OCI-LY3 (cell line): Measurements from ENCODE around the gene PDGFC.

Source experiments
- H2AFZ ChIP-seq: fragments of 200-600, 300-600 bp; shearing (Covaris generic); 2 replicates; pipeline ENCODE4 v1.6.0; 2014; ENCODE audit warnings: antibody characterized with exemption, low read depth, low read length
- H3K27ac ChIP-seq: fragments of 200-600, 300-600 bp; sonication (generic); 2 replicates; pipeline ENCODE4 v1.5.1; 2014; ENCODE audit warnings: mild to moderate bottlenecking, low read length, moderate library complexity, mixed read lengths
- H3K27me3 ChIP-seq: fragments of 200-600, 300-600 bp; sonication (generic); 2 replicates; pipeline ENCODE4 v1.6.1; 2014; ENCODE audit warnings: low read depth, low read length, mixed read lengths
- H3K36me3 ChIP-seq: fragments of 200-600, 300-600 bp; sonication (generic); replicated peaks from 2 replicates; pipeline ENCODE3; 2014; ENCODE audit warnings: low read depth, low read length, mixed read lengths
- H3K4me1 ChIP-seq: fragments of 300-600, 200-600 bp; sonication (generic); 2 replicates; pipeline ENCODE4 v1.6.1; 2014; ENCODE audit warnings: low read length, mixed read lengths
- H3K4me2 ChIP-seq: fragments of 200-600, 300-600 bp; sonication (generic); 2 replicates; pipeline ENCODE4 v1.6.1; 2014; ENCODE audit warnings: low read length, mixed read lengths
- H3K4me3 ChIP-seq: fragments of 300-600, 200-600 bp; sonication (generic); 2 replicates; pipeline ENCODE4 v1.5.1; 2014; ENCODE audit warnings: antibody characterized with exemption, mild to moderate bottlenecking, low read length, moderate library complexity
- H3K79me2 ChIP-seq: fragments of 300-600, 200-600 bp; shearing (Covaris generic); 2 replicates; pipeline ENCODE4 v1.6.1; 2014; ENCODE audit warnings: mild to moderate bottlenecking, low read length, mixed read lengths
- H3K9ac ChIP-seq: fragments of 300-600, 200-600 bp; shearing (Covaris generic); 2 replicates; pipeline ENCODE4 v1.6.0; 2014; ENCODE audit warnings: mild to moderate bottlenecking, low read length, moderate library complexity
- H3K9me3 ChIP-seq: fragments of 200-600, 300-600 bp; shearing (Covaris generic); 2 replicates; pipeline ENCODE4 v1.6.1; 2014; ENCODE audit warnings: low read length, mixed read lengths; ENCODE audit not compliant: insufficient read depth
- H4K20me1 ChIP-seq: fragments of 200-600, 300-600 bp; sonication (generic); 2 replicates; pipeline ENCODE4 v1.6.1; 2016; ENCODE audit warnings: low read length, mixed read lengths; ENCODE audit not compliant: insufficient read depth
- CTCF ChIP-seq: fragments of 200-600, 300-600 bp; sonication (generic); IDR thresholded peaks from 2 replicates; pipeline ENCODE4 v1.5.1; 2014; ENCODE audit warnings: antibody characterized with exemption, low read length, low read depth
- EZH2phosphoT487 ChIP-seq: fragments of 200-600 bp; shearing (Covaris generic); IDR thresholded peaks from 2 replicates; pipeline ENCODE4 v1.6.1; 2018; ENCODE audit warnings: antibody characterized with exemption, mixed run types, low read depth

Gene PDGFC

GRCh38 chr4:156969911-156970310, 1.7 kb downstream of the PDGFC start:
- Histone ChIP-seq H3K4me1 (peaks cover 17% of the 10 kb centered on the region), H4K20me1 (no peaks in the 10 kb centered on the region), H3K9ac (no peak overlapping the region), H3K36me3 (peaks cover 3% of the 10 kb centered on the region), H2AFZ (no peak overlapping the region), H3K9me3 (no peaks in the 10 kb centered on the region), H3K27me3 (no peaks in the 10 kb centered on the region), H3K4me3 (no peak overlapping the region), H3K79me2 (no peaks in the 10 kb centered on the region), H3K27ac (no peak overlapping the region), H3K4me2 (no peak overlapping the region)
- no peak for TF ChIP-seq EZH2phosphoT487

- Histone ChIP-seq H3K4me1 (peaks cover 17% of the 10 kb centered on the region), H3K4me3 (no peak overlapping the region), H3K9ac (no peak overlapping the region), H4K20me1 (no peaks in the 10 kb centered on the region), H3K27ac (no peak overlapping the region), H3K27me3 (no peaks in the 10 kb centered on the region), H3K79me2 (no peaks in the 10 kb centered on the region), H3K9me3 (no peaks in the 10 kb centered on the region), H3K36me3 (peaks cover 3% of the 10 kb centered on the region), H2AFZ (peak overlapping the region; percentile 94), H3K4me2 (no peak overlapping the region)
- no peak for TF ChIP-seq EZH2phosphoT487
- TF ChIP-seq CTCF: no peak
Observed at GRCh38 chr4:156969101-156969500, 2.5 kb downstream of the PDGFC start.

GRCh38 chr4:156968479-156968984, 3.1 kb downstream of the PDGFC start:
- Histone ChIP-seq H3K9me3 (no peaks in the 10 kb centered on the region), H3K27me3 (no peaks in the 10 kb centered on the region), H2AFZ (peak overlapping the region; percentile 94), H3K9ac (no peak overlapping the region), H3K79me2 (no peaks in the 10 kb centered on the region), H3K36me3 (peaks cover 3% of the 10 kb centered on the region), H3K4me2 (peak overlapping the region; percentile 24), H3K4me3 (0 out of 2 replicates have a peak overlapping the region, but pooled peaks have one; percentile 3), H3K4me1 (peaks cover 17% of the 10 kb centered on the region), H4K20me1 (no peaks in the 10 kb centered on the region), H3K27ac (no peak overlapping the region)
- TF ChIP-seq EZH2phosphoT487: no peak
- TF ChIP-seq CTCF: peak; percentile 91

- no peaks in the 10 kb centered on the region for H3K27me3 ChIP-seq
- H3K79me2 ChIP-seq: no peaks in the 10 kb centered on the region
- H3K4me3 ChIP-seq: no peak overlapping the region
- H3K4me1 ChIP-seq: peaks cover 8% of the 10 kb centered on the region
- H3K27ac ChIP-seq: no peak overlapping the region
- peaks cover 3% of the 10 kb centered on the region for H3K36me3 ChIP-seq
- H3K4me2 ChIP-seq: no peak overlapping the region
- no peak overlapping the region for H3K9ac ChIP-seq
- H3K9me3 ChIP-seq: no peaks in the 10 kb centered on the region
- TF ChIP-seq EZH2phosphoT487 (no peak), CTCF (no peak)
- no peaks in the 10 kb centered on the region for H4K20me1 ChIP-seq
- peak overlapping the region; percentile 10; the same call in 1 of the 2 replicates for H2AFZ ChIP-seq
Observed at GRCh38 chr4:156966836-156967235, 4.8 kb downstream of the PDGFC start.

- Histone ChIP-seq H3K9ac (no peak overlapping the region), H4K20me1 (no peaks in the 10 kb centered on the region), H2AFZ (no peak overlapping the region), H3K4me2 (no peak overlapping the region), H3K79me2 (no peaks in the 10 kb centered on the region), H3K27me3 (no peaks in the 10 kb centered on the region), H3K4me3 (no peak overlapping the region), H3K36me3 (peaks cover 3% of the 10 kb centered on the region), H3K27ac (no peak overlapping the region), H3K4me1 (peaks cover 7% of the 10 kb centered on the region), H3K9me3 (no peaks in the 10 kb centered on the region)
- no peak for TF ChIP-seq EZH2phosphoT487
Observed at GRCh38 chr4:156963419-156963818, 8.2 kb downstream of the PDGFC start.
